ENCODE data around the gene SRSF4. TPM values are rescaled to one million over a fixed set of nuclear protein-coding genes. Genes with fewer than 3 reads are reported as not detected.
A peak's percentile ranks its signal among the peaks of the same experiment; 100 is the strongest.

SRSF4 gene
- total RNA-seq, 2 donors from 2014 or later: 55.2 to 65.7 TPM

DNA sequence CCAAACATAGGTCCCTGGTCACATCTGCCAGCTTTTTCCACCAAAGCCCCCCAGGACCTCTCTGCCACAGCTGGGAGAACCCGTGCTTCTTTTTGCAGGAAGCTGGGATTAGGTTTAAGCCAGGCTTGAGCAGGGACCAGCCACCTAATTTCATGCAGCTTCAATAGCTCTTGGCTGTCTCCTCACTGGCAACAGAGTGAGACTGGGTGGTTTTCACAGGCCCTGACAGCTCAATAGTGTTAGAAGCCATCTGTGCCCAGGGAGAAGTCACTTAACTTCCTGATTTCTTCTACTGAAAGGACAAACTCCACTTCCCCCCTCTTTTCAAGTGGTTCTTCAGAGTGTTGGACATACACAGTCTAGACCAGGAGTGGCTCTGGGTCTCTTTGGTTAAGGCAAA lies 20.4 kb upstream of the SRSF4 start:
- no peaks in the 10 kb centered on the region for H3K9me3 ChIP-seq
- TF ChIP-seq POLR2AphosphoS5 (IDR thresholded peaks at IDR 0.05) (no peak), POLR2A (IDR thresholded peaks at IDR 0.05) (no peak)
- TF ChIP-seq, protein P1, sequence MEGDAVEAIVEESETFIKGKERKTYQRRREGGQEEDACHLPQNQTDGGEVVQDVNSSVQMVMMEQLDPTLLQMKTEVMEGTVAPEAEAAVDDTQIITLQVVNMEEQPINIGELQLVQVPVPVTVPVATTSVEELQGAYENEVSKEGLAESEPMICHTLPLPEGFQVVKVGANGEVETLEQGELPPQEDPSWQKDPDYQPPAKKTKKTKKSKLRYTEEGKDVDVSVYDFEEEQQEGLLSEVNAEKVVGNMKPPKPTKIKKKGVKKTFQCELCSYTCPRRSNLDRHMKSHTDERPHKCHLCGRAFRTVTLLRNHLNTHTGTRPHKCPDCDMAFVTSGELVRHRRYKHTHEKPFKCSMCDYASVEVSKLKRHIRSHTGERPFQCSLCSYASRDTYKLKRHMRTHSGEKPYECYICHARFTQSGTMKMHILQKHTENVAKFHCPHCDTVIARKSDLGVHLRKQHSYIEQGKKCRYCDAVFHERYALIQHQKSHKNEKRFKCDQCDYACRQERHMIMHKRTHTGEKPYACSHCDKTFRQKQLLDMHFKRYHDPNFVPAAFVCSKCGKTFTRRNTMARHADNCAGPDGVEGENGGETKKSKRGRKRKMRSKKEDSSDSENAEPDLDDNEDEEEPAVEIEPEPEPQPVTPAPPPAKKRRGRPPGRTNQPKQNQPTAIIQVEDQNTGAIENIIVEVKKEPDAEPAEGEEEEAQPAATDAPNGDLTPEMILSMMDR (IDR thresholded peaks at IDR 0.05): no peak
- H3K4me1 ChIP-seq (replicated peaks): no peaks in the 10 kb centered on the region
- H3K4me3 ChIP-seq: no peak overlapping the region
- intact Hi-C loops (cut with DNase I): loop anchor here (2.0 to 5.0 kb wide), 4 partner anchors 80 to 420 kb away; partner anchors contain the start of gene TMEM200B
- 64% methylated on average over 1 of the region's 1 CpG for WGBS
- H3K27me3 ChIP-seq (replicated peaks; ENCODE audit: insufficient read depth): no peaks in the 10 kb centered on the region
- H3K36me3 ChIP-seq: peaks cover 0 to 7% of the 10 kb centered on the region in 2 donors
- H3K27ac ChIP-seq: peak overlapping the region; percentile 55 to 75
- DNase-seq (ENCODE audit: low spot score): no peak

DNA sequence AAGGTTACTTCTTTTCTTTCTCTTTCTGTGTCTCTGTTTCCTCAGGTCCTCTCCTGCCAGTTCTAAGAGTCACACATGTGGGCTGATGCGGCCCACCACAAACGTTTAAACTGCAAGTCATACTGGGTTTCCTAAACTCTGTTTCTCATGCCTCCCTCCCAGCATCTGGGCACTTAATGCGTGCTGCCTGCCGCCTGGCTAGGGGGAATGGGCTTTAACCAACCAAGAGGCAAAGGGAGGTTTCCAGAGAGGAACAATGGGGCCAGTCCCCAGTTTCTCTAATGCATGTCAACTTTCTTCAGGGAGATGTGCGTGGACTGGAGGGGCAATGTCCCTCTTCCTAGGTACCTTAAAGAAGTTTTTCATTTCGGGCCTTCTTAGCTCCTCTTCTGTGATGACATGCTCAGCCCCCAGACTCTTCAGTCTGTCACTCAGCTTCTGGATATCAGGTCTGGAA lies 19.9 kb upstream of the SRSF4 start:
- WGBS: 87% methylated on average over 6 of the region's 6 CpGs

DNA sequence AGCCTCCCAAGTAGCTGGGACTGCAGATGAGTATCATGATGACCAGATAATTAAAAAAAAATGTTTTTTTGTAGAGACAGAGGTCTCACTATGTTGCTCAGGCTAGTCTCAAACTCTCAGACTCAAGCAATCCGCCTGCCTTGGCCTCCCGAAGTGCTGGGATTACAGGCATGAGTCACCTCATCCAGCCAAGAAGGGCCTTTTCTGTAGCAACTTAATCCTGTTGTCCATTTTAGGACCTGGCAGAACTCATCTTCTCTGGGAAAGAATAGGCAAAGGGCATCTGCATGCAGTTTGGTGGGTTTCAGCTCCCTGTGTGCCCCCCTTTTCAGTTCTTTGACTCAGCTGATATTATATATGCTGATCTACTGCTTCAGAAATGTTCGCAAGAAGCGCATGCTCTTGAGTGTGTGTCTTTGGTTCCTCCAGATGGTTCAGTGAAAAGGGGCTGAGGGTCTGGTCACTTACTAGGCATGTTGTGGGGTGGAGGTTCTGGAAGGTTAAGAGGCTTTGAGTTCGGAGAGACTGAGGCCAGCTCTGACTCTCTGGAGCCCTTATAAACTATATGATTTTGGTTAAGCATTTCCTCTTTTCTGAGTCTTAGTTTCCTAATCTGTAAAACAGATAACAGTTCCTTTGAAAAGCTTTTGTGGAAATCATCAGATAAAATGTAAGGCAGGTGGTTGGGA lies 19.4 kb upstream of the SRSF4 start:
- no peak overlapping the region for H3K4me3 ChIP-seq
- H3K27me3 ChIP-seq (replicated peaks; ENCODE audit: insufficient read depth): no peaks in the 10 kb centered on the region
- peaks cover 0 to 7% of the 10 kb centered on the region in 2 donors for H3K36me3 ChIP-seq
- intact Hi-C loops (cut with DNase I): loop anchor here (5.0 kb wide), 3 partner anchors 79 to 419 kb away; partner anchors contain the start of gene TMEM200B
- DNase-seq (ENCODE audit: low spot score): no peak
- no peaks in the 10 kb centered on the region for H3K4me1 ChIP-seq (replicated peaks)
- H3K27ac ChIP-seq: no peak overlapping the region
- WGBS: 93% methylated on average over 5 of the region's 5 CpGs
- H3K9me3 ChIP-seq: no peaks in the 10 kb centered on the region
- TF ChIP-seq, protein P1 (IDR thresholded peaks at IDR 0.05): no peak
- TF ChIP-seq POLR2AphosphoS5 (IDR thresholded peaks at IDR 0.05) (no peak), POLR2A (IDR thresholded peaks at IDR 0.05) (no peak)

More for the DNA sequence above, 19.9 kb upstream of the SRSF4 start:
- Histone ChIP-seq H3K9me3 (no peaks in the 10 kb centered on the region), H3K27ac (peak overlapping the region in 1 of 2 donors; percentile 75), H3K36me3 (peaks cover 0 to 7% of the 10 kb centered on the region in 2 donors), H3K4me3 (no peak overlapping the region), H3K4me1 (replicated peaks) (no peaks in the 10 kb centered on the region), H3K27me3 (replicated peaks; ENCODE audit: insufficient read depth) (no peaks in the 10 kb centered on the region)
- TF ChIP-seq, protein P1 (IDR thresholded peaks at IDR 0.05): no peak
- TF ChIP-seq POLR2AphosphoS5 (IDR thresholded peaks at IDR 0.05) (no peak), POLR2A (IDR thresholded peaks at IDR 0.05) (no peak)
- no peak for DNase-seq (ENCODE audit: low spot score)
- intact Hi-C loops (cut with DNase I): loop anchor here (2.0 to 5.0 kb wide), 4 partner anchors 79 to 419 kb away; partner anchors contain the start of gene TMEM200B

DNA sequence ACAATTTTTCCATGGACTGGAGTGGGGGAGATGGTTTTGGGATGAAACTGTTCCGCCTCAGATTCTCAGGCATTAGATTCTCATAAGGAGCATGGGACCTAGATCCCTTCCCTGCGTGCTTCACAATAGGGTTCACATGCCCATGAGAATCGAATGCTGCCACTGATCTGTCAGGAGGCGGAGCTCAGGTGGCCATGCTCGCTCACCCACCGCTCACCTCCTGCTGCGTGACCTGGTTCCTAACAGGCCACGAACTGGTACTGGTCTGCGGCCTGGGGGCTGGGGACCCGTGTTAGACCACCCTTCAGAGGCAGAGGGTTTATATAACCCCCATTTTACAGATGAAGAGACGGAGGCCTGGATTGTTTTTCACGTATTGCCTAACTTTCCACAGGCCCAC lies 16.3 kb upstream of the SRSF4 start:
- no peak for DNase-seq (ENCODE audit: low spot score)
- Histone ChIP-seq H3K36me3 (peaks cover 0 to 7% of the 10 kb centered on the region in 2 donors), H3K27me3 (replicated peaks; ENCODE audit: insufficient read depth) (no peaks in the 10 kb centered on the region), H3K4me3 (no peak overlapping the region), H3K4me1 (replicated peaks) (no peaks in the 10 kb centered on the region), H3K9me3 (no peaks in the 10 kb centered on the region), H3K27ac (no peak overlapping the region)
- TF ChIP-seq POLR2AphosphoS5 (IDR thresholded peaks at IDR 0.05) (no peak), POLR2A (IDR thresholded peaks at IDR 0.05) (no peak)
- TF ChIP-seq, protein P1 (IDR thresholded peaks at IDR 0.05): no peak
- intact Hi-C loops (cut with DNase I): no loop called here
- WGBS: 91% methylated on average over 12 of the region's 12 CpGs

DNA sequence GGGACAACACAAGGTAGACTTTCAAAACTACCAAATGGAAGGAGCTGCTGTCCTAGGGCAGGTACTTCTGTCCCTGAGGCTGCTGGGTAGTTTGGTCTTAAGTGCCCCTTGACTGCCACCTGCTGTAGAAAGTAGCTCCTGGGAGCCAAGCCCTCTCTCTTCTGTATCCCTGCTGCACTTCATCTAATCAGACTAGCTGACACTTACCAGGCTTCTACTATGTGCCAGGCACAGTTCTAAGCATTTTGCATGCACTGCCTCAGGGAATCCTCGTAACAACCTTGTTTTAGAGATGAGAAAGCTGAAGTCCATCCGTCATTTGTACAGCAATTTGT lies 15.9 kb upstream of the SRSF4 start:
- H3K27me3 ChIP-seq (replicated peaks; ENCODE audit: insufficient read depth): no peaks in the 10 kb centered on the region
- no peak overlapping the region for H3K27ac ChIP-seq
- DNase-seq (ENCODE audit: low spot score): peak; percentile 10
- WGBS: 89% methylated on average over 2 of the region's 2 CpGs
- H3K4me1 ChIP-seq (replicated peaks): no peaks in the 10 kb centered on the region
- no peaks in the 10 kb centered on the region for H3K9me3 ChIP-seq
- H3K36me3 ChIP-seq: peaks cover 0 to 7% of the 10 kb centered on the region in 2 donors
- H3K4me3 ChIP-seq: no peak overlapping the region
- TF ChIP-seq, protein P1 (IDR thresholded peaks at IDR 0.05): peak in 2 of 4 experiments; percentile 19 to 21
- no peak for TF ChIP-seq POLR2A (IDR thresholded peaks at IDR 0.05)
- intact Hi-C loops (cut with DNase I): no loop called here
